Measurements from ENCODE around the gene SELENOF.

GRCh38 chr1:86860020-86860419, 53.9 kb downstream of the SELENOF start:
- TF ChIP-seq CTCF (IDR thresholded peaks at IDR 0.05) (no peak), POLR2A (IDR thresholded peaks at IDR 0.05) (no peak)
